Mucosa of descending colon (tissue), 3 donors: ENCODE results near the gene CEP128. TPM values are rescaled to one million over a fixed set of nuclear protein-coding genes. Genes with fewer than 3 reads are reported as not detected.

Source experiments
- ATAC-seq: fragments of 200-7000 bp; cut with Tn5 transposase; one replicate; pipeline ENCODE4 v1.9.1; 2020; ENCODE audit warnings: mild to moderate bottlenecking, moderate library complexity
- DNase-seq, 3 donors: peaks; one replicate each; pipeline ENCODE4 v3.0.0-alpha.2; 2020
- H3K36me3 ChIP-seq: fragments of 200-600 bp; one replicate; pipeline ENCODE4 v1.8.0; 2021; ENCODE audit warnings: low read depth, mild to moderate bottlenecking
- H3K4me1 ChIP-seq: fragments of 200-600 bp; one replicate; pipeline ENCODE4 v1.8.0; 2021; ENCODE audit warnings: low read depth, mild to moderate bottlenecking
- H3K4me3 ChIP-seq: fragments of 200-600 bp; one replicate; pipeline ENCODE4 v1.8.0; 2021; ENCODE audit warnings: mild to moderate bottlenecking
- H3K9me3 ChIP-seq: fragments of 200-600 bp; one replicate; pipeline ENCODE4 v1.8.0; 2021; ENCODE audit warnings: mild to moderate bottlenecking
- intact Hi-C, 2 donors: fragments of 100-400 bp; cut with DNase I in 1 of 2; cut with micrococcal nuclease in 1 of 2; formaldehyde crosslinking; loops; one replicate each; pipeline versions ENCODE4 v1.11.0 to v1.11.1; 2022; cut with DNase I, micrococcal nuclease
- total RNA-seq, 3 donors: library from RNA; stranded (reverse); fragmentation: NEBNext Ultra II Directional in 2 of 3; extraction: Animal tissue kit (Norgen Biotek cat#: 25700) in 2 of 3; gene quantifications; one replicate each; pipeline versions ENCODE4 v1.2.1 to v1.2.4, GENCODE V29; 2021 to 2023
- TF ChIP-seq, protein P1 (sequence below): fragments of 200-600 bp; IDR thresholded peaks from one replicate; pipeline ENCODE4 v1.8.0; 2022; ENCODE audit warnings: antibody characterized with exemption, mild to moderate bottlenecking
- donor health status: DM: no; HTN: no; CAD: no; lungs with moderate emphysema.
- donor health status: DM: no; HTN: no; CAD: no.
- donor health status: DM: no; HTN: yes; CAD: no.

The CEP128 gene
- total RNA-seq, 3 donors from 2014 or later, result 5.0 to 10.0 (median 9.3) TPM

- DNase-seq (no peak), ATAC-seq (no peak)
- Histone ChIP-seq H3K4me1 (no peaks in the 10 kb centered on the region), H3K4me3 (no peak overlapping the region), H3K36me3 (no peaks in the 10 kb centered on the region), H3K9me3 (no peaks in the 10 kb centered on the region)
- TF ChIP-seq, protein P1, sequence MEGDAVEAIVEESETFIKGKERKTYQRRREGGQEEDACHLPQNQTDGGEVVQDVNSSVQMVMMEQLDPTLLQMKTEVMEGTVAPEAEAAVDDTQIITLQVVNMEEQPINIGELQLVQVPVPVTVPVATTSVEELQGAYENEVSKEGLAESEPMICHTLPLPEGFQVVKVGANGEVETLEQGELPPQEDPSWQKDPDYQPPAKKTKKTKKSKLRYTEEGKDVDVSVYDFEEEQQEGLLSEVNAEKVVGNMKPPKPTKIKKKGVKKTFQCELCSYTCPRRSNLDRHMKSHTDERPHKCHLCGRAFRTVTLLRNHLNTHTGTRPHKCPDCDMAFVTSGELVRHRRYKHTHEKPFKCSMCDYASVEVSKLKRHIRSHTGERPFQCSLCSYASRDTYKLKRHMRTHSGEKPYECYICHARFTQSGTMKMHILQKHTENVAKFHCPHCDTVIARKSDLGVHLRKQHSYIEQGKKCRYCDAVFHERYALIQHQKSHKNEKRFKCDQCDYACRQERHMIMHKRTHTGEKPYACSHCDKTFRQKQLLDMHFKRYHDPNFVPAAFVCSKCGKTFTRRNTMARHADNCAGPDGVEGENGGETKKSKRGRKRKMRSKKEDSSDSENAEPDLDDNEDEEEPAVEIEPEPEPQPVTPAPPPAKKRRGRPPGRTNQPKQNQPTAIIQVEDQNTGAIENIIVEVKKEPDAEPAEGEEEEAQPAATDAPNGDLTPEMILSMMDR, result no peak
- intact Hi-C loops, result no loop called here
These were observed 333.9 kb downstream of the CEP128 start for GRCh38 chr14:80607430-80608190.

- TF ChIP-seq, protein P1, result no peak
These were observed 335.2 kb downstream of the CEP128 start for GRCh38 chr14:80606347-80606772.

DNA sequence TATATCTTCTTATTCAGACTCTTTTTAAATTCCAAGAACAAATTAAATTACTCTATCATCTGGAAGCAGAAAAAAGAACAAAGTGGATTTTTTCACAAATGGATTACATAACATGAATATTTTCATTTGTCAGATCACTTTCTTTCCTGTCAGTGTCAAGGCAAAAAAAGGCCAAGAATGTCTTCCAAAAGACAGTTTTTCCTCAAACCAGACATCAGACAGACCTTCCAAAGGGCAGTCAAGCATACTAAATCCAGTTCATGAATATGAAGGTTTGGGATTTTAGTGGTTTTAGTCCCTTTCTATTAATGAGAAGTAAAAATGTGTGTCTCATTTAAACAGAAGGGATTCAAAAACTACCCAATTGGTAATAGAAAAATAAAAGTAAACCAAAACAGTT is 336.0 kb downstream of the CEP128 start:
- intact Hi-C loops, result no loop called here
- DNase-seq (no peak), ATAC-seq (no peak)
- TF ChIP-seq, protein P1, result no peak
- Histone ChIP-seq H3K4me3 (no peak overlapping the region), H3K36me3 (no peaks in the 10 kb centered on the region), H3K9me3 (no peaks in the 10 kb centered on the region), H3K4me1 (no peaks in the 10 kb centered on the region)

More at GRCh38 chr14:80606347-80606772, 335.2 kb downstream of the CEP128 start:
- H3K36me3 ChIP-seq, result no peaks in the 10 kb centered on the region
- intact Hi-C loops, result no loop called here
- no peak overlapping the region for H3K4me3 ChIP-seq
- no peaks in the 10 kb centered on the region for H3K4me1 ChIP-seq
- ATAC-seq (no peak), DNase-seq (no peak)
- no peaks in the 10 kb centered on the region for H3K9me3 ChIP-seq

- H3K9me3 ChIP-seq, result no peaks in the 10 kb centered on the region
- DNase-seq, result no peak
- intact Hi-C loops, result no loop called here
- no peak overlapping the region for H3K4me3 ChIP-seq
- H3K36me3 ChIP-seq, result no peaks in the 10 kb centered on the region
- H3K4me1 ChIP-seq, result no peaks in the 10 kb centered on the region
- no peak for ATAC-seq
- TF ChIP-seq, protein P1, result no peak
These were observed 338.6 kb downstream of the CEP128 start for GRCh38 chr14:80602946-80603345.

GRCh38 chr14:80587096-80587724 is 354.3 kb downstream of the CEP128 start:
- intact Hi-C loops, result no loop called here

More at GRCh38 chr14:80587096-80587724, 354.3 kb downstream of the CEP128 start:
- no peaks in the 10 kb centered on the region for H3K36me3 ChIP-seq
- no peak overlapping the region for H3K4me3 ChIP-seq
- H3K9me3 ChIP-seq, result no peaks in the 10 kb centered on the region
- no peaks in the 10 kb centered on the region for H3K4me1 ChIP-seq
- TF ChIP-seq, protein P1, result no peak
- peak; percentile 52 for ATAC-seq
- peak in 1 of 3 donors; percentile 6 for DNase-seq
